GM10248 (cell line): Measurements from ENCODE around the gene CCDC184.
A peak's percentile ranks its signal among the peaks of the same experiment; 100 is the strongest.

Source experiments
- CTCF ChIA-PET: fragments of 300-600 bp; sonication (Branson Sonifier 250); formaldehyde crosslinking; extraction: SDS; loops from one replicate; lab custom pipeline; 2021; ENCODE audit warnings: antibody characterized with exemption; lab: Yijun Ruan, JAX
- POLR2A ChIA-PET: fragments of 350-650 bp; sonication (Branson Sonifier 250); formaldehyde crosslinking; extraction: SDS; loops from one replicate; lab custom pipeline; 2020; ENCODE audit warnings: antibody characterized with exemption; lab: Yijun Ruan, JAX
- DNase-seq: peaks from one replicate; pipeline ENCODE4 v3.0.0; 2012; ENCODE audit errors: extremely low spot score
- TF ChIP-seq, protein P1 (sequence below): IDR thresholded peaks from 2 replicates; pipeline ENCODE4 v1.5.1; 2012; ENCODE audit warnings: mild to moderate bottlenecking, low read depth; ENCODE audit errors: extremely low read depth, missing control alignments, control extremely low read depth

Gene CCDC184

DNA sequence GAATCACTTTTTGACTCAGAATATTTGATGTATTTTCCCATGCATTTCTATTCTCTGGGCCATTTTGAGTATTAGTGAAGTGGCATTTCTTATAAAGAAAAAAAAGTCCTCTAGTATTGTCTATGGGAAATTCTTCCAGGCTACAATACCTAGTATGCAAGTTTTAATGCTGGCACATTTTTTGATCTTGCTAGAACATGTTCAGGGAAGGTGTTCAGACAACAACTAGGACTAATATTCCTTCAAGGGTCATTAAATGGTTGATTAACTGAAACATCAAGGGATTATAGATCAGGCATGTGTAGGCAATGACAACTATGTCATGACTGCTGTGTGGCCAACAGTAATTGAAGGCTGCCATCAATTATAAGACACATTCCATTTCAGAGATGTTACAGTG, 7.7 kb downstream of the CCDC184 start:
- no peak for DNase-seq
- POLR2A ChIA-PET = no interaction called here
- CTCF ChIA-PET = interaction anchor here (2.6 kb wide), 1 partner anchor 13 kb away, joined by 26 read pairs; no protein-coding TSS in a partner anchor
- TF ChIP-seq, protein P1, sequence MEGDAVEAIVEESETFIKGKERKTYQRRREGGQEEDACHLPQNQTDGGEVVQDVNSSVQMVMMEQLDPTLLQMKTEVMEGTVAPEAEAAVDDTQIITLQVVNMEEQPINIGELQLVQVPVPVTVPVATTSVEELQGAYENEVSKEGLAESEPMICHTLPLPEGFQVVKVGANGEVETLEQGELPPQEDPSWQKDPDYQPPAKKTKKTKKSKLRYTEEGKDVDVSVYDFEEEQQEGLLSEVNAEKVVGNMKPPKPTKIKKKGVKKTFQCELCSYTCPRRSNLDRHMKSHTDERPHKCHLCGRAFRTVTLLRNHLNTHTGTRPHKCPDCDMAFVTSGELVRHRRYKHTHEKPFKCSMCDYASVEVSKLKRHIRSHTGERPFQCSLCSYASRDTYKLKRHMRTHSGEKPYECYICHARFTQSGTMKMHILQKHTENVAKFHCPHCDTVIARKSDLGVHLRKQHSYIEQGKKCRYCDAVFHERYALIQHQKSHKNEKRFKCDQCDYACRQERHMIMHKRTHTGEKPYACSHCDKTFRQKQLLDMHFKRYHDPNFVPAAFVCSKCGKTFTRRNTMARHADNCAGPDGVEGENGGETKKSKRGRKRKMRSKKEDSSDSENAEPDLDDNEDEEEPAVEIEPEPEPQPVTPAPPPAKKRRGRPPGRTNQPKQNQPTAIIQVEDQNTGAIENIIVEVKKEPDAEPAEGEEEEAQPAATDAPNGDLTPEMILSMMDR = no peak

DNA sequence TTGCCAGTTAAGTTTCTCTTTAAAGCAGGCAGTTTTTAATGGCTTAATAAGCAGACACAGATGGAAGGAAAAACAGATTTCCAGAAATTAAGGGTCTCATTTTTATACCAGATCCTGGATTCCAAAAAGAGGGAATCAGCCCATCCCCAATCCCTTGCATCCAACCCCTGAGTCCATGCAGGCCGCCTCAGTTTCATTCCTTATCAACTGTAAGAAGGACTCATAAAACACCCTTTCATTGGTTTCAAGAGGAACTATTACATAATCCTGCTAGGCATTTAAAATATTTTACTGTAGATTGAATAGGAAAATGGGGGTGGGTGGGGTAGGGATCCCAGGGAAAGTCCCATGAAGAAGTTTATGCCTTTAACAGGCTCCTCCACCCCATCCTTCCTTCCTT, 9.4 kb downstream of the CCDC184 start:
- no peak for DNase-seq
- CTCF ChIA-PET = no interaction called here
- TF ChIP-seq, protein P1 = no peak
- POLR2A ChIA-PET = no interaction called here

DNA sequence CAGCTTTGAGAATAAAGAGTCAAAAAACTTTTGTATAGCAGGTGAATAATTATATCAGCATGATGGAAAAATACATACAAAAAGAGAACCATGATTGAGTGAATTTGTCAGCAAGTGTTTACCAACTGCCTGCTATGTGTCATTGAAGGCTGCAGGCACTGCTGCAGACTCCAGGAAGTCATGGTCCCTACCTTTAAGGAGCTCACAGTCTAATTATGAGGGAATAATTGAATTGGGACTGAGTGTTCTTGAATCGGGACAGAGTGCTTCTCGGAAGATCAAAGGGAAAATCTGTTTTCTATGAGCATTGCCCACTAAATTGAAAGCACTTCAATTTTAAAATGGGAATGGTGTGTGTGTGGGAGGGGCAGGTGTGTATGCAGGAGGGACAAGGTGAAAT, 10.2 kb downstream of the CCDC184 start:
- no peak for DNase-seq
- ChIA-PET CTCF (no interaction called here), POLR2A (no interaction called here)
- TF ChIP-seq, protein P1 = no peak

DNA sequence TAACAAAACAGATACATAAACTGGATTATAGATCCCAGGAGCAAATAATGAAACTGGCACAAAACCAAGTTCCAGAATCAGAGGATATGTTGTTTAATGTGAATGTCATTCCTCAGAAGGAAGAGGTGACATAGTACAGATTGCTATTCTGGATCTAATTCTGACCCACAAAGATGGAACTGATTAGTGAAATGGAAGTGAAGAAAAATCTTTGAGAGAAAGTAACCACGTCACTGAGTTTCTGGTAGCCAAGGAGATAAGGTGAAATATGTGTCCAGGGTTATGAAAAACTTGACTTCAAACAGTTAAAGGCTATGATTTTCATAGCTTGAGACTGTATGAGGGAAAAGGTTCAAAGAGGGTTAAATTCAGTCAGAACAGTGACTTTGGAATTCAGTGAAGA, 11.4 kb downstream of the CCDC184 start:
- CTCF ChIA-PET = interaction anchor here (1.2 kb wide), 1 partner anchor 12 kb away, joined by 3 read pairs; the partner anchor contains the start of gene CCDC184
- POLR2A ChIA-PET = no interaction called here
- TF ChIP-seq, protein P1 = no peak
- DNase-seq = no peak

DNA sequence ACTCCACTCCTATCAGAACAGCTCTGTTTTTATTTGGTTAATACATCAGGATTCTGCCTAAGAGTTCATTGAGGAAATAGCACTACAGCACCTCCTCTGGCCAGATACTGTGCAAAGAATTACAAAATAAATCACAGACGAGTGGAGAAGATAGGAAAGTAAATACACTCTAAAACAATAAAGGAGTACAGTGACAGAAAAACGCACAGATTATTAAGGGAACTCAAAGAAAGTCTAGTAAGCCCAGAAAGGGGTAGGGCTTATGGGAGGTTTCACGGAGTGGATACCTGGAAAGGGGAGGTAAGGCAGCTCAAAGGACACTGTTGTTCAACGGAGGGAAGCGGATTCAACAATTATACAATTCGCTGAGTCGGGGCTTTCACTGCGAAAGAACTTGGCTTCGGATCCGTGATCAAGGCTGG, 14.1 kb downstream of the CCDC184 start:
- DNase-seq = peak; percentile 48
- ChIA-PET POLR2A (interaction anchor here (1.5 kb wide), 1 partner anchor 292 kb away, joined by 4 read pairs; the partner anchor contains the start of gene VDR), CTCF (interaction anchor here (0.9 to 4.5 kb wide), 13 partner anchors 8 to 456 kb away, joined by 3 to 29 read pairs (median 4); partner anchors contain the start of genes CCDC184 and TMEM106C)
- TF ChIP-seq, protein P1 = peak; percentile 62

DNA sequence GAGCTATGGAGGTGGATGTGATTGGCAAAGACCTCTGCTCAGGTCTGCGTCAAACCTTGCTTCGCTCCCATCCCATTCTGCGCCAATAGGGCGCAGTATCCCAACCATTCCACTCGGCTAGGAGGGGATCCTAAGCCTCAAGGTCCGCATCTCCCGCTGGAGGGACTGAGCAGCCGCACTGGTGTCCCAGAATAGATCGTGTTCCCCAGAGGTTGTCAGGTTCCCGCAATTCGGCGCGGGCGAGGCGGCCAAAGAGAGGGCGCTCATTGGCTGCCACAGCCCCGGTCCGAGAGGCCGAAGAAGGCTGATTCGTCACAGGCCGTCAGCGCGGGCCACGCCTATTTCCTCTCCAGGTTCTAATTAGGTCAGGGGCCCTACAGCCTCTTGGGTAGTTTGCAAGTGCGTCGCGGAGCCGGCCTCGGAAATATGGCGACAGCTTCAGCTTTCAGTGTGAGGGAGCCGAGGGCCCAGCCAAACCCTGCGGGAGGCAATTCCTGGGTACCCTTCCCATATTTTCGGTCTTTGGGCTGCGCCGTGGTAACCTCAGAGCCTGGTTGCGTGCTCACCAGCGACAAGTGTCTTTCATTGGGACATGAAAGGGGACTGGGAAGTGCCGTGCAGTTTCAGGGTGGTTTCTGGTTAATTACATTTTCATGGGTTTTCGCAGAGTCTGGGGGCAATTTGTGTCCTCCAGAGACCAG, 14.7 kb downstream of the CCDC184 start:
- CTCF ChIA-PET = interaction anchor here (0.9 to 4.5 kb wide), 11 partner anchors 9 to 455 kb away, joined by 3 to 29 read pairs (median 4); partner anchors contain the start of genes CCDC184 and TMEM106C
- TF ChIP-seq, protein P1 = no peak
- peak; percentile 96 for DNase-seq
- POLR2A ChIA-PET = interaction anchor here (1.1 to 1.5 kb wide), 3 partner anchors 213 to 454 kb away, joined by 4 to 7 read pairs (median 5); partner anchors contain the start of gene VDR
